Natural killer cell (primary cell): Measurements from ENCODE around the gene VCL. TPM values are rescaled to one million over a fixed set of nuclear protein-coding genes. Genes with fewer than 3 reads are reported as not detected.

Source experiments
- ATAC-seq, 3 donors: fragments of 150-1000 bp in 2 of 3; fragments of 200-7000 bp in 1 of 3; cut with Tn5 transposase; 1 replicate in 1 of 3; 2 replicates in 2 of 3; pipeline ENCODE4 v1.10.0; 2021; ENCODE audit warnings: mild to moderate bottlenecking in 2 of 3, moderate library complexity in 2 of 3
- DNase-seq, 2 donors: peaks; one replicate each; pipeline versions ENCODE4 v3.0.0 to v3.0.0-alpha.2; 2013 to 2021; ENCODE audit warnings: mixed read lengths in 1 of 2
- H3K27ac ChIP-seq: one replicate; pipeline ENCODE4 v1.5.1; 2013; ENCODE audit warnings: mild to moderate bottlenecking, low read length
- H3K27me3 ChIP-seq: one replicate; pipeline ENCODE4 v1.6.1; 2013; ENCODE audit warnings: low read length; ENCODE audit not compliant: control insufficient read depth, insufficient read depth
- H3K36me3 ChIP-seq: one replicate; pipeline ENCODE4 v1.6.1; 2013; ENCODE audit warnings: low read length; ENCODE audit not compliant: control insufficient read depth, insufficient read depth
- H3K4me1 ChIP-seq: one replicate; pipeline ENCODE4 v1.6.1; 2013; ENCODE audit warnings: low read length; ENCODE audit not compliant: control insufficient read depth, insufficient read depth
- H3K4me3 ChIP-seq: one replicate; pipeline ENCODE4 v1.5.1; 2013; ENCODE audit warnings: low read length
- H3K9me3 ChIP-seq: one replicate; pipeline ENCODE4 v1.6.1; 2013; ENCODE audit warnings: low read length; ENCODE audit not compliant: control insufficient read depth, insufficient read depth
- H3K27ac Mint-ChIP-seq, 2 donors: one replicate each; pipeline ENCODE4 v1.8.0; 2022; ENCODE audit warnings: mild to moderate bottlenecking in 2 of 2, mixed read lengths in 2 of 2, moderate library complexity in 1 of 2
- H3K27me3 Mint-ChIP-seq, 2 donors: one replicate each; pipeline ENCODE4 v1.8.0; 2022; ENCODE audit warnings: low read depth in 2 of 2, mixed read lengths in 2 of 2
- H3K36me3 Mint-ChIP-seq: one replicate; pipeline ENCODE4 v1.8.0; 2022; ENCODE audit warnings: mixed read lengths
- H3K4me1 Mint-ChIP-seq, 2 donors: one replicate each; pipeline ENCODE4 v1.8.0; 2022; ENCODE audit warnings: mixed read lengths in 2 of 2
- H3K4me3 Mint-ChIP-seq: one replicate; pipeline ENCODE4 v1.8.0; 2022; ENCODE audit warnings: mild to moderate bottlenecking, moderate library complexity, mixed read lengths
- H3K9me3 Mint-ChIP-seq, 2 donors: one replicate each; pipeline ENCODE4 v1.8.0; 2022; ENCODE audit warnings: mixed read lengths in 2 of 2
- WGBS: methylation state at CpG from one replicate; pipeline ENCODE4 v1.1.7; 2013; ENCODE audit warnings: missing lambda C conversion rate; ENCODE audit not compliant: insufficient coverage; 5-methylcytosine and 5-hydroxymethylcytosine counted together
- intact Hi-C: fragments of 100-400 bp; cut with micrococcal nuclease; formaldehyde crosslinking; loops from one replicate; pipeline ENCODE4 v1.14.2; 2022
- total RNA-seq, 4 donors: library from RNA; stranded (reverse); fragments of 120-200 nt in 1 of 4; gene quantifications; one replicate each; pipeline versions ENCODE4 v1.2.3 to v1.2.4, GENCODE V29; 2013 to 2022
- TF ChIP-seq, protein P1 (sequence below): fragments of 200-600 bp; IDR thresholded peaks from one replicate; pipeline ENCODE4 v1.8.0; 2022; ENCODE audit warnings: antibody characterized with exemption

Gene VCL
- total RNA-seq, 3 donors from 2014 or later (not counting 1 experiment from before 2014, with no cell fraction given), result 121 to 145 (median 122) TPM

- DNase-seq, result no peak
- H3K4me1 ChIP-seq, result peaks cover 34% of the 10 kb centered on the region
- Mint-ChIP-seq H3K27ac (peak overlapping the region in 1 of 2 donors; percentile 39), H3K9me3 (no peaks in the 10 kb centered on the region), H3K4me3 (no peak overlapping the region), H3K27me3 (no peaks in the 10 kb centered on the region), H3K4me1 (peaks cover 33 to 44% of the 10 kb centered on the region in 2 donors), H3K36me3 (no peaks in the 10 kb centered on the region)
- H3K9me3 ChIP-seq, result no peaks in the 10 kb centered on the region
- H3K36me3 ChIP-seq, result no peaks in the 10 kb centered on the region
- H3K27ac ChIP-seq, result no peak overlapping the region
- no peaks in the 10 kb centered on the region for H3K27me3 ChIP-seq
- H3K4me3 ChIP-seq, result no peak overlapping the region
- ATAC-seq, result no peak
- WGBS, result 63% methylated on average over 1 of the region's 1 CpG
- intact Hi-C loops, result no loop called here
- TF ChIP-seq, protein P1, sequence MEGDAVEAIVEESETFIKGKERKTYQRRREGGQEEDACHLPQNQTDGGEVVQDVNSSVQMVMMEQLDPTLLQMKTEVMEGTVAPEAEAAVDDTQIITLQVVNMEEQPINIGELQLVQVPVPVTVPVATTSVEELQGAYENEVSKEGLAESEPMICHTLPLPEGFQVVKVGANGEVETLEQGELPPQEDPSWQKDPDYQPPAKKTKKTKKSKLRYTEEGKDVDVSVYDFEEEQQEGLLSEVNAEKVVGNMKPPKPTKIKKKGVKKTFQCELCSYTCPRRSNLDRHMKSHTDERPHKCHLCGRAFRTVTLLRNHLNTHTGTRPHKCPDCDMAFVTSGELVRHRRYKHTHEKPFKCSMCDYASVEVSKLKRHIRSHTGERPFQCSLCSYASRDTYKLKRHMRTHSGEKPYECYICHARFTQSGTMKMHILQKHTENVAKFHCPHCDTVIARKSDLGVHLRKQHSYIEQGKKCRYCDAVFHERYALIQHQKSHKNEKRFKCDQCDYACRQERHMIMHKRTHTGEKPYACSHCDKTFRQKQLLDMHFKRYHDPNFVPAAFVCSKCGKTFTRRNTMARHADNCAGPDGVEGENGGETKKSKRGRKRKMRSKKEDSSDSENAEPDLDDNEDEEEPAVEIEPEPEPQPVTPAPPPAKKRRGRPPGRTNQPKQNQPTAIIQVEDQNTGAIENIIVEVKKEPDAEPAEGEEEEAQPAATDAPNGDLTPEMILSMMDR, result no peak
Measured at GRCh38 chr10:73953665-73954064, 44.3 kb upstream of the VCL start.

GRCh38 chr10:73954737-73955136 is 43.2 kb upstream of the VCL start:
- H3K27ac ChIP-seq, result no peak overlapping the region
- intact Hi-C loops, result loop anchor here (5.0 kb wide), 2 partner anchors 67 to 123 kb away; no protein-coding TSS in a partner anchor
- no peak overlapping the region for H3K4me3 ChIP-seq
- TF ChIP-seq, protein P1, result no peak
- Mint-ChIP-seq H3K9me3 (no peaks in the 10 kb centered on the region), H3K4me1 (peaks cover 41 to 55% of the 10 kb centered on the region in 2 donors), H3K27me3 (no peaks in the 10 kb centered on the region), H3K36me3 (no peaks in the 10 kb centered on the region), H3K27ac (peak overlapping the region; percentile 92 to 94), H3K4me3 (peak overlapping the region; percentile 19)
- WGBS, result no CpG with 5 or more reads among the region's 2 CpGs
- no peaks in the 10 kb centered on the region for H3K36me3 ChIP-seq
- no peaks in the 10 kb centered on the region for H3K27me3 ChIP-seq
- no peak for DNase-seq
- peaks cover 45% of the 10 kb centered on the region for H3K4me1 ChIP-seq
- no peak for ATAC-seq
- no peaks in the 10 kb centered on the region for H3K9me3 ChIP-seq

DNA sequence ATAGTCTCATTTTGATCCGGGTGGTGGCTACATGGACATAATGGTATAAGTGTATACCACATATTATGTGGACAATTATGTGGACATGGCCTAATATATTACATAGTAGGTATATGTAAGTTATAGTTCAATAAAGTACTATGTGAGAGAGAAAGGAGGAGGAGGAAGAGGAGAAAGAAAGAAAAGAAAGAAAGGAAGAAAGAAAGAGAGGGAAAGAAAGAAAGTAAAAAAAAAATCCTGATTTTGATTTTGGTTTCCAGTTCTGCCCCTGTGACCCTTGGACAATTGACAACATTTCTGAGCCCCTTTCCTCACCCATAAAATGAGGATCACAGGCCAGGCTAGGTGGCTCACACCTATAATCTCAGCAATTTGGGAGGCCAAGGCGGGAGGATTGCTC is 42.2 kb upstream of the VCL start:
- Histone ChIP-seq H3K9me3 (no peaks in the 10 kb centered on the region), H3K27me3 (no peaks in the 10 kb centered on the region), H3K27ac (peak overlapping the region; percentile 78), H3K4me1 (peaks cover 53% of the 10 kb centered on the region), H3K4me3 (no peak overlapping the region), H3K36me3 (no peaks in the 10 kb centered on the region)
- Mint-ChIP-seq H3K4me3 (peak overlapping the region; percentile 76), H3K4me1 (peaks cover 51 to 65% of the 10 kb centered on the region in 2 donors), H3K27ac (peak overlapping the region; percentile 92 to 94), H3K9me3 (no peaks in the 10 kb centered on the region), H3K27me3 (no peaks in the 10 kb centered on the region), H3K36me3 (no peaks in the 10 kb centered on the region)
- no peak for DNase-seq
- TF ChIP-seq, protein P1, result no peak
- no peak for ATAC-seq
- intact Hi-C loops, result loop anchor here (1.0 to 5.0 kb wide), 5 partner anchors 13 to 122 kb away; partner anchors contain the start of gene VCL
- 100% methylated on average over 2 of the region's 2 CpGs for WGBS
